Measurements from ENCODE around the gene IL2RA.
"Not testable (repeated sequence)": the region's sequence is repeated elsewhere in the genome, so short reads cannot be mapped to it uniquely, and the experiment has no call there.

IL2RA gene

GRCh38 chr10:6014241-6014761 is 47.9 kb downstream of the IL2RA start:
- peak in 2 of 3 experiments; percentile 39 for DNase-seq (ENCODE audit: low read depth in 3 of 3)

- DNase-seq (ENCODE audit: low read depth in 3 of 3): no peak
Observed at GRCh38 chr10:6013413-6014192, 48.6 kb downstream of the IL2RA start.

GRCh38 chr10:6012121-6012905 is 49.9 kb downstream of the IL2RA start:
- DNase-seq (ENCODE audit: low read depth in 3 of 3): no peak

GRCh38 chr10:6011558-6011957 is 50.6 kb downstream of the IL2RA start:
- no peak for DNase-seq (ENCODE audit: low read depth in 3 of 3)

GRCh38 chr10:6010569-6010968 is 51.6 kb downstream of the IL2RA start:
- no peak for DNase-seq (ENCODE audit: low read depth in 3 of 3)

- no peak for DNase-seq (ENCODE audit: low read depth in 3 of 3)
Observed at GRCh38 chr10:6009961-6010360, 52.2 kb downstream of the IL2RA start.

GRCh38 chr10:6009150-6009549 is 53.0 kb downstream of the IL2RA start:
- DNase-seq (ENCODE audit: low read depth in 3 of 3): no peak

GRCh38 chr10:6008497-6009142 is 53.5 kb downstream of the IL2RA start:
- DNase-seq (ENCODE audit: low read depth in 3 of 3): no peak

GRCh38 chr10:6006991-6007390 is 55.2 kb downstream of the IL2RA start:
- DNase-seq (ENCODE audit: low read depth in 3 of 3): no peak

- DNase-seq (ENCODE audit: low read depth in 3 of 3): no peak
Observed at GRCh38 chr10:6006546-6006945, 55.6 kb downstream of the IL2RA start.

GRCh38 chr10:6005856-6006395 is 56.2 kb downstream of the IL2RA start:
- DNase-seq (ENCODE audit: low read depth in 3 of 3): no peak

GRCh38 chr10:6005161-6005804 is 56.9 kb downstream of the IL2RA start:
- not testable (repeated sequence) for DNase-seq (ENCODE audit: low read depth in 3 of 3)

GRCh38 chr10:6002809-6003510 is 59.2 kb downstream of the IL2RA start:
- no peak for DNase-seq (ENCODE audit: low read depth in 3 of 3)

- no peak for DNase-seq (ENCODE audit: low read depth in 3 of 3)
Observed at GRCh38 chr10:5999440-6000165, 62.6 kb downstream of the IL2RA start.

- DNase-seq (ENCODE audit: low read depth in 3 of 3): no peak
Observed at GRCh38 chr10:5996696-5997095, 65.5 kb downstream of the IL2RA start.

GRCh38 chr10:5992398-5992797 is 69.8 kb downstream of the IL2RA start:
- DNase-seq (ENCODE audit: low read depth in 3 of 3): no peak

GRCh38 chr10:5991708-5992107 is 70.5 kb downstream of the IL2RA start:
- no peak for DNase-seq (ENCODE audit: low read depth in 3 of 3)

- DNase-seq (ENCODE audit: low read depth in 3 of 3): no peak
Observed at GRCh38 chr10:5989756-5990155, 72.4 kb downstream of the IL2RA start.

GRCh38 chr10:5988336-5988920 is 73.7 kb downstream of the IL2RA start:
- DNase-seq (ENCODE audit: low read depth in 3 of 3): no peak

GRCh38 chr10:5987747-5988146 is 74.4 kb downstream of the IL2RA start:
- no peak for DNase-seq (ENCODE audit: low read depth in 3 of 3)

Data from stimulated activated CD4-positive, alpha-beta T cell treated with anti-CD3 and anti-CD28 coated beads, TNF-alpha, amount 100 ng/mL, for 4 hours (primary cell).